ENCODE data around the gene TEX48.

DNA sequence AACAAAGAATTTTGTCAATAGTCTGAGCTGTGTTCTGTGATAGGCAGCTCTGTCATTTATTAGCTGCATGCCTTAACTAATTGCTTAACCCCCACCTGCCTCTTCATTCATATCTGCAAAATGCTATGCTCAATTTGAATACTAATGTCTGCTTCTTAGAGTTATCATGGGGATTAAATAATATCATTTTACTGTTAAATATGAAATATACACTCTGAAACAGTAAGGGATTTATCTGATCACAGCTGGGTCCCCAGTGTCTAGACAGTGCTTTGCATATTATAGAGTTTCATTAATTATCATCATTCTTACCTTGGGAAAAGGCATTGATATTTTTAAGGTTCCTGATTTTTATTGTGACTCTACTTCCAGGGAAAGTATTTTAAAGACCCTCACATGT is 12.0 kb downstream of the TEX48 start:
- TF ChIP-seq, protein P1, sequence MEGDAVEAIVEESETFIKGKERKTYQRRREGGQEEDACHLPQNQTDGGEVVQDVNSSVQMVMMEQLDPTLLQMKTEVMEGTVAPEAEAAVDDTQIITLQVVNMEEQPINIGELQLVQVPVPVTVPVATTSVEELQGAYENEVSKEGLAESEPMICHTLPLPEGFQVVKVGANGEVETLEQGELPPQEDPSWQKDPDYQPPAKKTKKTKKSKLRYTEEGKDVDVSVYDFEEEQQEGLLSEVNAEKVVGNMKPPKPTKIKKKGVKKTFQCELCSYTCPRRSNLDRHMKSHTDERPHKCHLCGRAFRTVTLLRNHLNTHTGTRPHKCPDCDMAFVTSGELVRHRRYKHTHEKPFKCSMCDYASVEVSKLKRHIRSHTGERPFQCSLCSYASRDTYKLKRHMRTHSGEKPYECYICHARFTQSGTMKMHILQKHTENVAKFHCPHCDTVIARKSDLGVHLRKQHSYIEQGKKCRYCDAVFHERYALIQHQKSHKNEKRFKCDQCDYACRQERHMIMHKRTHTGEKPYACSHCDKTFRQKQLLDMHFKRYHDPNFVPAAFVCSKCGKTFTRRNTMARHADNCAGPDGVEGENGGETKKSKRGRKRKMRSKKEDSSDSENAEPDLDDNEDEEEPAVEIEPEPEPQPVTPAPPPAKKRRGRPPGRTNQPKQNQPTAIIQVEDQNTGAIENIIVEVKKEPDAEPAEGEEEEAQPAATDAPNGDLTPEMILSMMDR (IDR thresholded peaks at IDR 0.05): no peak
- TF ChIP-seq EZH2 (IDR thresholded peaks at IDR 0.05; ENCODE audit: borderline replicate concordance, insufficient read depth, low read depth, low read length, poor library complexity, severe bottlenecking): no peak
